Uterus (tissue), 2 donors: ENCODE data around the gene UBE2E1.

Experiments used
- POLR2A ChIP-seq, 2 donors: fragments of 450-650 bp; IDR thresholded peaks; one replicate each; pipeline ENCODE4 v1.6.1; 2016; ENCODE audit warnings: antibody characterized with exemption in 2 of 2, mild to moderate bottlenecking in 1 of 2, moderate library complexity in 1 of 2
- TF ChIP-seq, protein P1 (sequence below), 4 experiments: fragments of 200-600 bp in 2 of 4; fragments of 450-650 bp in 2 of 4; sonication (generic) in 2 of 4; IDR thresholded peaks; one replicate each; pipeline ENCODE4 v1.5.1; 2016 to 2019; ENCODE audit warnings: antibody characterized with exemption in 4 of 4, mild to moderate bottlenecking in 2 of 4, moderate library complexity in 1 of 4

DNA sequence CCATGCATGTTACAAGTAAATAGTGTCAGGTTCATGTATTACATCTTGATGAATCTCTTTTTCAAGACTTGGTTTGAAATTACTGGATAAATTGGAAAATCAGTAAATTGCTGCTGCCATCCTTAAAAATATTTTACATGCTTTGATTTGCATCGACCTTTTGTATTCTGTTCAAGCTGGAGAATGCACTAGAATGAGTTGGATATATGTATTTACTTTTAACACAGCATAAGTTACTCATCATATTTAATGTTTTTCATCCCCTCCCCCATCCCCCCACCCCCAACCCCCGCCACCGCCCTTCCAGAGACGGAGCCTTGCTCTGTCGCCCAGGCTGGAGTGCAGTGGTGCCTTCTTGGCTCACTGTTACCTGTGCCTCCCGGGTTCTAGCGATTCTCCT lies 16.8 kb downstream of the UBE2E1 start:
- TF ChIP-seq, protein P1, sequence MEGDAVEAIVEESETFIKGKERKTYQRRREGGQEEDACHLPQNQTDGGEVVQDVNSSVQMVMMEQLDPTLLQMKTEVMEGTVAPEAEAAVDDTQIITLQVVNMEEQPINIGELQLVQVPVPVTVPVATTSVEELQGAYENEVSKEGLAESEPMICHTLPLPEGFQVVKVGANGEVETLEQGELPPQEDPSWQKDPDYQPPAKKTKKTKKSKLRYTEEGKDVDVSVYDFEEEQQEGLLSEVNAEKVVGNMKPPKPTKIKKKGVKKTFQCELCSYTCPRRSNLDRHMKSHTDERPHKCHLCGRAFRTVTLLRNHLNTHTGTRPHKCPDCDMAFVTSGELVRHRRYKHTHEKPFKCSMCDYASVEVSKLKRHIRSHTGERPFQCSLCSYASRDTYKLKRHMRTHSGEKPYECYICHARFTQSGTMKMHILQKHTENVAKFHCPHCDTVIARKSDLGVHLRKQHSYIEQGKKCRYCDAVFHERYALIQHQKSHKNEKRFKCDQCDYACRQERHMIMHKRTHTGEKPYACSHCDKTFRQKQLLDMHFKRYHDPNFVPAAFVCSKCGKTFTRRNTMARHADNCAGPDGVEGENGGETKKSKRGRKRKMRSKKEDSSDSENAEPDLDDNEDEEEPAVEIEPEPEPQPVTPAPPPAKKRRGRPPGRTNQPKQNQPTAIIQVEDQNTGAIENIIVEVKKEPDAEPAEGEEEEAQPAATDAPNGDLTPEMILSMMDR (IDR thresholded peaks at IDR 0.05): no peak
- no peak for TF ChIP-seq POLR2A (IDR thresholded peaks at IDR 0.05)
